ENCODE data around the gene TBC1D14. TPM values are rescaled to one million over a fixed set of nuclear protein-coding genes. Genes with fewer than 3 reads are reported as not detected.

Gene TBC1D14
- total RNA-seq, 1 donor from 2014 or later, result 39.6 TPM

DNA sequence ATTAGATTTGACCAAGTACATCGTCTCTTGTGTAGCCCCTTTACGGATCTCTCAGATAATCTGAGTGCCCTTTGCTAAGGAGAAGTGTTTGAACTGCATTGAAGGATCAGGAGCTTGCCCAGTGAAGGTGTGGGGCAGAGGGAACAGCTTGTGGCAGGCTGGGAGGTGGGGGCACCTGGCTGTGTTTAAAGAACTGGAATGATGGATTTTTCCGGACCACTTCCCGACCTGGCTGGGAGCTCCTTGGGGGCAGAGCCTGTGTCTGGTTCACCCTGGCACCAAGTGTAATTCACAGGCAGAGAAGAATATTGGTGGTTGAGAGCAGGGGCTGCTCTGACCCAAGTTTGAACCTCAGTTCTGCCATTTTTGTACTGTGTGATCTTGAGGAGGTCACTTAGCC, 18.5 kb downstream of the TBC1D14 start:
- intact Hi-C loops (cut with micrococcal nuclease), result no loop called here

DNA sequence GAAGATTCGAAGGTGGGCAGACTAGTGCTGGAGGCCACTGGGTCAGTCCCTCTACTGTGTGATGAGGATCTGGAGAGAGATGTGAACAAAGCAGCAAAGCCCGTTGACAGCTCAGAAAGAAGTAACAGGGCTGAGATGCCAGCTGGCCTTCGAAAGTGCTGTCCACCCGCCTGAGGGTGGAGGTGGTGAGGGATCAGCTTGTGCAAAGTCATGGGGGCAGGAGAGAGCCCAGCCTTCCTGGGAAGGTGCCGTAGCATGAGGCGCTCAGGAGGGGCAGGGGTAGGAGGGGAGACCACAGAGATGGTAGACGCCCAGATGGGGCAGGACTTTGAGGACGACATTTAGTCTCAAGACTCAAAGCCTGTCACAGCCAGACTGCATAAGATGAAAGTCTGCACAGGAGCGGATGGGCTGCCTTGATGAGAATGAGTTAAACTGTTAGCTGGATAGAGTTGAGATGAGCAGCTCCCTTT, 19.7 kb downstream of the TBC1D14 start:
- intact Hi-C loops (cut with micrococcal nuclease), result no loop called here

DNA sequence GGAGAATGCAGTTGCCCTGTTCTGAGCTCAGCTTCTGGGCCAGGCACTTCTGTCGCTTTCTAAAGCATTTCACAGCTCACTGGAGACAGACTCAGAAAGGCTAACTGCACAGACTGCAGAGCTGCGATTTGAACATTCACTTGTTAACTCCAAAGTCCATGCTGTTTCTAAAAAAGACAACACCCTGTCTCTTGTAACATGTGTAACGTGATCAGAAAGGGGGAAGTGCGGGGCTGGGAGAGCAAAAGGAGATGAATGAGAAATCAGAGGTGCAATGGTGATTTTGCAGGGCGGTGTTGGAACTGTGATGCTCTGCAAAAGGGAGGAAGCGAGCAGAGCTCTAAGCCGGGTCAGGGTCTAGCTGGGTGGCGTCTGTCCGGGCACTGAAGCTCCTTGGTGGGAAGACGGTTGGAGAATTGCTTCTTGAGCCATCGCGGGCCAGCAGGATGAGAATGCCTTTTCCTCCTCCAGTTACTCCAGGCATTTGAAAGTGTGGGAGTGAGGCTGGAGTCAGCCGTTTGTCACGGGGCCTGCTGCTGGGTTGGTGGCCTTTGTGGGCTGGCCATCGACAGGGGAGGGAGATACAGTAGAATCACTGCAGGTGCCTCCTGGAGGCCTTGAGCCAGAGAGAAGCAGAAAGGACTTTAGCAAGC, 20.3 kb downstream of the TBC1D14 start:
- intact Hi-C loops (cut with micrococcal nuclease), result no loop called here

DNA sequence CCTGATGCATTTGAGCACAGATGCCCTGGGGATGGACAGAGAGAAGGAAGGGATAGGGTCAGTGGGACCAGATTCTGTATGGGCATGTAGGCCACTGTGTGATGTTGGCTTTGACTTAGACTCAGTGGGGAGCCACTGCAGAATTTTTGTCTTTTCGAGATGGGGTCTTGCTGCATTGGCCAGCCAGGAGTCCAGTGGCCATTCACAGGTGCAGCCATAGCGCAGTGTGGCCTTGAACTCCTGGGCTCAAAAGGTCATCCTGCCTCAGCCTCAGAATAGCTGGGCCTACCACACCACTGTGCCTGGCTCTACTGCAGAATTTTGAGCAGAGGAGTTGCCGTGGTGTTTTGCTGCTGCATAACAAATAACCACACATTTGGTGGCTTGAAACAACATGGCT, 22.8 kb downstream of the TBC1D14 start:
- intact Hi-C loops (cut with micrococcal nuclease), result no loop called here

DNA sequence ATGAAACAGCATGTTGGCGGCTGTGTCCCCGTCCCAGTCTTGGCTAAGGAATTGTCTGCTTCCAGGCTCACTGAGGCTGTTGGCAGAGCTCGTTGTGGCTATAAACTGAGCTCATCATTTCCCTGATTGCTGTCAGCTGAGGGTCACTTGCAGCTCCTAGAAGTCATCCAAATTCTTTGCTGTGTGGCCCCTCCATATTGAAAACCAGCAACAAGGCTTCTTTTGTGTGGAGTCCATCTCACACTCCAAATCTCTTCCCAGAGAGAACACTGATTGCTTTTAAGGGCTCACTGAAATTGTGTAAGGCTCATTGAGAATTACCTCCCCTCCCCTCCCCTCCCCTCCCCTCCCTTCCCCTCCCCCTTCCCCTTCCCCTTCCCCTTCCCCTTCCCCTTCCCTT, 23.3 kb downstream of the TBC1D14 start:
- intact Hi-C loops (cut with micrococcal nuclease), result no loop called here

DNA sequence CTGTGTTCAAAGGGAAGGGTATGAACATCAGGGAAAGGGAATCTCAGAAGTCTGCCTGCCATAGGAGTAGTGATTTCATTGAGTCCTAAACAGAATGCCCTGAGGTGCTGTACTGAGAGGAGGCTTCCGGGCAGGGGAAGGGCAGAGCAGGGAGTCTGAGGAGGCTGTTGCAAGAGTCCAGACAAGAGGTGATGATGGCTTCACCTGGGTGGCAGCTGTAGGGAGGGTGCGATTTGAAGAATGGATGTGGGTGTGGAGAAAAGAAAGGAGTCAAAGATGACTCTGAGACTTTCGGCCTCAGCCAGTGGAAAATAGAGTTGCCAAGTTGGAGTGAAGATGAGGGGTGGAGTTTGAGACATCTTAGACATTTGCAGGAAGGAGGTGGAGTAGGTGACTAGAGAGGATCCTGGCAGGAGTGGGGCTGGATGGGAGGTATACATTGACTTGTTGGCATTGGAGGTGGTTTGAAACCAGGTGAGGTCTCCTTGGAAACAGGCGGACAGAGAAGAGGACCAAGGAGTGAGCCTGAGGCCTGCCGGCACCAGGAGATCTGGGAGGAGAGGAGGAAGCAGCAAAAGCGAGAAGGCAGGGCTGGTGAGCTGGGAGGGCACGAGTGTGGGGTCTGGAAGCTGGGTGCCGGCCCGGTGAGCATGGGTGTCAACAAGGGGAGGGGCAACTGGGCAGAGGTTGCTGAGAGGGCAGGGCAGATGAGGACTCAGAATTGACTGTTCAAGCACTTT, 24.2 kb downstream of the TBC1D14 start:
- intact Hi-C loops (cut with micrococcal nuclease), result no loop called here

DNA sequence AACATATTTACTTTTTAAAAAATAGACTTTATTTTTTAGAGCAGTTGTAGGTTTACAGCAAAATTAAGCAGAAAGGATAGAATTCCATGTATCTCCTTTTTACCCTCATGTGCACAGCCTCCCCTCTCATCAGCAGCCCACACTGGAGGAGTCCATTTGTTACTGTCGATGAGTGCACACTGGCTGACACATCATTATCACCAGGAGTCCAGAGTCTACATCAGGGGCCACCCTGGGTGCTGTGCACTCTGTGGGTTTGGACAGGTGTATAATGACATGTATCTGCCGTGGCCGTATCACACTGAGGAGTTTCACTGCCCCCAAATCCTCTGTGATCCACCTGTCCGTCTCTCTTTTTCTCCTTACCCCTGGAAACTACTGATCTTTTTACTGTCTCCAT, 26.3 kb downstream of the TBC1D14 start:
- intact Hi-C loops (cut with micrococcal nuclease), result no loop called here

DNA sequence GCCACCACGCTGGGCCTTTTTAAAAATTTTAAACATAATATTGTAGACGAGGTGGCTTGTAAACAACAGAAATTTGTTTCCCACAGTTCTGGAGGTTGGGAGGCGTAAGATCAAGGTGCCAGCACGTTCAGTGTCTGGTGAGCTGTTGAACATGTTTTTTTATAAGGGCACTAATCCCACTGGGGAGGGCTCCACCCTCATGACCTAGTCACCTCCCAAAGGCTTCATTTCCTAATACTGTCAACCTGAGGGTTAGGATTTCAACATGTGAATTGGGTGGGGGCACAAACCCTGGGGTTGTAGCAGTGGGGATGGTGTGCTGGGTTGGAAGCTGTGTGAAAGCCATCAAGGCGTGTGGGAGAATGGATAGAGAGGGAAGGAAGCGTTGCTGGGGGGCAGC, 27.6 kb downstream of the TBC1D14 start:
- intact Hi-C loops (cut with micrococcal nuclease), result no loop called here

DNA sequence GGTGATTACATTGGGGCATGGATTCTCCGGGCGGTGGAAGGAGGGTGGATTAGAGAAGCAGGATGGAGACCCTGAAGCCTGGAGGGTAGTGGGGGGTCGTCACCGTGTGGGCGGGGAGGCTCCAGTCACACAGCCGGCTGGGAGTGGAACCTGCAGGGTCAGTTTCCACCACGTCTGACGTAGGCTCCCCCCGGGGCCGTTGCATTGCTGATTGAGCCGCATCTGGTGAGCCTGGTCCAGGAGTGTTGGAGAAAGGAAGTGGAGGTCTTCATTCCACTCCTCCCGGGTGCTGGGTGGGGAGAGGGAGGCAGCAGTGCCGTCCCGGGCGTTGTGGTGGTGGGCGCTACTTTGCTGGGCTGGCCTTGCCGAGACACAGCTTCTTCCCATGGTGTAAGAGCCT, 28.1 kb downstream of the TBC1D14 start:
- intact Hi-C loops (cut with micrococcal nuclease), result no loop called here

DNA sequence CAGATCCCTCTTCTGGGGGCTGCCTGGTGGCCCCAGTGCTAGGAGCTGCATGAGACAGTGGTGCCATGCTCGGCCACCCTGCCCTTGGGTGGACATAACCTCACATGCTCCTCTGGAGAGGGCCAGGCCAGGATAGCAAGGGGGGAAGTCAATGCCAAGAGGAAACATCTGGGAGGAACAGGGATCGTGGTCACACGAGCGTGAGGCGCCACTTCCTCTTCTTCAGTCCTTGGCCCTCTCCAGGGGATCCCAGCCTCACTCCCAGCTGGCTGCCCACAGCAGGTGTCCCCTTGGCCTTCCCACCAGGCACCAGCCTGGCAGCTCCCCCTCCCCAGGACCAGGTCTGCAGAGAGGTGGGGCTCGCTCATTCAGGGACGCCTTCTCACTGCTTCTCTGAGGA, 28.6 kb downstream of the TBC1D14 start:
- intact Hi-C loops (cut with micrococcal nuclease), result no loop called here

DNA sequence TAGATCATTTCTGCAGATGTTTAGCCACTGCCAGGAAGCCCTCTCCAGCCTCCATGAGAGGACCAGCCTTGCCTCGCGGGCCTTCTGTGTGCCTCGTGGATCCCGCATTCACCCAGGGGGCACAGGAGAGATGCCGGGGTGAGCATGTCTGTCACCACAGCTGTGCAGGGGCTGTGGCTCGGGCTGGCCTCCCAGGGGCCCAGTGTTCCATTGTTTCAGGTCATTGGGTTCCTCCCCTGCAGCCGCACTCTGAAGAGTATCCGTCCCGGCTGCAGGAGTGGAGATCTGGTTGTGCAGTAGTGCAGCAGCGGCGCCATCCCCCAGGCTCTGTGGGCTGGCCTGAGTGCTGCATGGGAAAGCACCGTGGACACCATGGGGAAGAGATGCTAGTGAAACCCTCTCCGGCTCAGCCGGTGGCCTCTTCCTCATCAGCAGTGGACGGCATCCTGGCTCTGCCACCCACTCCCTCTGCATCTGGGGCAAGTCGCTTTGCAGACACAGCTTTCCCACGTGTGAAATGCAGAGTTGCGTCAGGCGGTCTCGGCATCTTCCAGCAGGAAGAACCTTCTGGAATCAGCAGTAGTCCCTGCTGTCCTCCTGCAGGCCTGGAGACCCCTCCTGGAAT, 29.1 kb downstream of the TBC1D14 start:
- intact Hi-C loops (cut with micrococcal nuclease), result no loop called here

DNA sequence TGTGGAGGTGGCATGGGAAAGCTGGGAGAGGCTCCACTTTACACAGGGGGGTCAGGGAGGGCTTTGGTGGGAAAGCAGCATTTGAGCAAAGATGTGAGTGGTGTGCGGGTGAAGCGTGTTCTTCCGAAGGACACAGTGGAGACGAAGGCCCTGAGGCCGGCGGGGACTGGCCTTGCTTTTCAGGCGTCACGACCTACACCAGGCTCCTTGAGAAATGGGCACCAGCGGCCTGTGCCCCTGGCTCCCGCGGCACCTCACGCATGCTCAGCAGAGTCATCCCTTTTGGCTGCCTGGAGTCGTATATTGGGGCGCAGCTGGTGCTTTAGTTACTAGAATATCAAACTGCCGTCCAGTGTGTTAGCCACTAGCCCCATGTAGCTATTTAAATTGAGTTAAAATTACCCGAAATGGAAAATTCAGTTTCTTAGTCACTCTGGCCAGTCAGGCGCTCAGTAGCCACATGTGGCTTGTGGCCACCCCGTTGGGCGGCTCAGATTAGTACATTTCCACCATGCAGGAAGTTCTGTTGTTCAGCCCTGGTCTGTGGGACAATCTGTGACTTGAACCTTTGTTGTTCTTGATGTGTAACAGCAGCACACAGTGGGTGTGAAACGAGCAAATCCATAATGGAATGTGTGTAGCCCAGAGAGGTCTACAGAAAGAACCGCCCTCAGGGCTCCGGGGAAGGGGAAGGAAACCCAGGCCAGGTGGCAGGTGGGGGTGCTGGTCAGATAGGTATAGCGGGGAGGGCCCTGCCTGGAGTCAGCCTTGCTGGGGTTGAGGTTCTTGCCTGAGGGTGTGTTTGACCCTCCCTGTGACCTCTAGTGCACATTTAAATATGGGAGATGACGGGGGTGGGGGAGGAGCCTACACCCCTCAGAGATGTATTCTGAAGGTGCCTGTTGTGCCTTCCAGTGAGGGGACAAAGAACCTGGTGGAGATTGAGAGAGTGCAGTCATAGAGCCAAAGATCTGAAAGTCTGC, 30.4 kb downstream of the TBC1D14 start:
- intact Hi-C loops (cut with micrococcal nuclease), result no loop called here

DNA sequence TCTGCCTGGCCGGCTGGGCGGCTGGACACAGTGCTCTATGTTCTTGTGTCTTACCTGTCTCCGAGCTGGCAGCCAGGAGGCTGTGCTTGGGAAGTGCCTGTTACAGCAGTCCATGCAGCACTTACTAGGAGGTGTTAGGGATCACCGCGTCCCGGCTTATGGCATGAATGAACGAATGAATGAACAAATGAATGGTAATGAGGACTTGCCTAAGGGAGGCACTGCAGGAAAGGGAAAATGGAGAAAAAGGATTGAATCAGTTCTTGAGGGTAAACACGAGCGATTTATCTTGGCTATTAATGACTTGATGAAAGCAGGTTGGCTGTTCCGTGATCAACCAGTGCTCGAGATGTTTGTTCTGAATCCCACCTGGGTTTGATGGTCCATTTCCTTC, 31.1 kb downstream of the TBC1D14 start:
- intact Hi-C loops (cut with micrococcal nuclease), result no loop called here

DNA sequence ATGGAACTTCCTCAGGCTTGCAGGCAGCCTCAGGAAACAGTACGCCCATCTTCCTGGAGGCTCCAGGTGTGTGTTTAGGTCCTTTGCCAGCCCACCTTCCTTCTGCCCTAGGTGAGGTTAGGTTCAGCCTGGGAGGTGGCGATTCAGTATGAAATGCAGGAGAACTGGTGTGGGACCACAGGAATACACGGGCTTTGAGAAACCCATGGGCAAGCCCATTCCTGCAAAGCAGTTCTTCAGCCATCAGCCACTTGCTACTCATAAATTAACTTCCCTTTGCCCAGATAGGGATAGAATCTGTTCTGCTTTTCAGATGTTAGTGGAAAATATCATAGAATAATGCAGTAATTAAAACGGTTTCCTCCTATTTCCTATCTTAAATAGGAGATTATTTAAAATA, 32.2 kb downstream of the TBC1D14 start:
- intact Hi-C loops (cut with micrococcal nuclease), result no loop called here

DNA sequence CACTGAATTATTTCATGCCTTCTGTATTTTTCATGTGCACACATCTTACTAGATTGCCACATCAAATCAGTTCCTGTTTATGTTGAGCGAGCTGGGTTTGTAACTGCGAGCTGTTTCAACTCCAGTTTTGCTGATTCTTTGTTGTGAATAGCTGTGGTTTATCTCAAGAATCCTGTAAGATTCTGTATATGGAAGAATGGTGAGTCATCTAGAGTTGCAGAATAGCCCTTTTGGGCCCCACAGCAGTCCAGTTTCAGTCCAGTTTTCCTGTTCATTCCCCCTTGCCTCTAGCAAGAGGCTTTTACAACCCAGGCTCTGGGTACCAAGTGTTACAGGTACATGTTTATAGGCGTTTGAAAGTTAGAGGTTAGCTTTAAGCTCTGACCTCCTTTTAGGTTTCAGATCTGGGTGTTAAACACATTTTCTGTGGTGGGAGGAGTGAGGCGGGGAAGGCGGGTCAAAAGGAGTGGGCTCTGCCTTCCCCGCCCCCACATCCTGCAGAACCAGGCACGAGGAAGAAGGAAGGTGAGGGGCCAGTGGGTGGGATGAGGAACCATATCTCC, 32.7 kb downstream of the TBC1D14 start:
- intact Hi-C loops (cut with micrococcal nuclease), result no loop called here

DNA sequence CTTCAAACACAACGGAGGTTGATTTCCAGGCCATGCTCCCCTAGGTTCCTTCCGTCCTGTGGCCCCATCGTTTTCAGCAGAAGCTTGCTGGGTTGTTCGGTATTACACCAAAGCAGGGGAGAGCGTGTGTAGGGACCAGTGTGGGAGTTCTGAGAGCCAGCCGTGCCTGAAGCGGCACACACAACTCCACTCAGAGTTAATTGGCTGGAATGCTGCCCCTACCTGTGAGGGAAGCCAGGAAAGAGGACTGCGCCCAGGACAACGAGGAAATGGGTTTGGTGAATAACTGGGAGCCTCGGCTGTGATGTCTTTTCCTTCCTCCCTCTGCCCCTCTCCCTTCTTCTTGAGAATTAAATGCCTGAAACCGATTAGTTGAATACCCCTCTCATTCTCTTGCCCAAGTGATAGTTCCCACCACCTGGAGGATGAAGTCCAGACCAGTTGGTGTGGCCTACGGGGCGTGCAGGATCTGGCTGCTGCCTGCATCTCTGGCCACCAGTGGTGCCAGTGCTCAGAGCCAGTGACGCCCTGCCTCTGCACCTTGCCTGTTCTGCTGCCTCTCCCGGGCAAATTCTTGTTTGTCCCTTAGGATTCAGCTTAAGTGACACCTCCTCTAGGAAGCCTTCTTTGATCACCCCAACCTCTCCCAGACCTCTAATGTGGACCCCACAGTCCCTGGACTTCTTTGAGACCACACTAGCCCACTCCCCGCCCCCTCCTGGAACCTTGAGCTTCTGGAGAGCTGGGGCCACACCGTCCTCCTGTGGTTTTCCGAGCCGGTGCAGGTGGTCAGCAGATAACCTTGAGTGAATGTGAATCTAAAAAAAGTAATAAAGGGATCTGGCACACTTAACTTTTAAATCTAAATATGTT, 33.6 kb downstream of the TBC1D14 start:
- intact Hi-C loops (cut with micrococcal nuclease), result no loop called here

DNA sequence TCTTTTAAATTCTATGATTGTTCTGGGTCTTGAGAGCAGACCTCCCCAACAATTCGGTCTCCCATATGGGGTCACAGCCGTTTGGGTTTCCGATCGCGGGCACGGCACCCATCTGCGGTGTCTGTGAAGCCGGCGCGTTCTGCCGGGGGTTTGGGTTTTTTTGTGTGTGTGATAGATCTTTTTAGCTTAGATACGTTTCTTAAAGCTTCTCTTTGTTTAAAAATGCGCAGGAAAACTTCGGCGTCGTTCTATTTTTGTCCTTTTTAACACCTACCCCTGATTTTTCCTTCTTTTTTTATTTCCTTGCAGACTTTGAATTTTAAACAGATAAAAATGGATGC, 34.2 kb downstream of the TBC1D14 start:
- intact Hi-C loops (cut with micrococcal nuclease), result no loop called here

DNA sequence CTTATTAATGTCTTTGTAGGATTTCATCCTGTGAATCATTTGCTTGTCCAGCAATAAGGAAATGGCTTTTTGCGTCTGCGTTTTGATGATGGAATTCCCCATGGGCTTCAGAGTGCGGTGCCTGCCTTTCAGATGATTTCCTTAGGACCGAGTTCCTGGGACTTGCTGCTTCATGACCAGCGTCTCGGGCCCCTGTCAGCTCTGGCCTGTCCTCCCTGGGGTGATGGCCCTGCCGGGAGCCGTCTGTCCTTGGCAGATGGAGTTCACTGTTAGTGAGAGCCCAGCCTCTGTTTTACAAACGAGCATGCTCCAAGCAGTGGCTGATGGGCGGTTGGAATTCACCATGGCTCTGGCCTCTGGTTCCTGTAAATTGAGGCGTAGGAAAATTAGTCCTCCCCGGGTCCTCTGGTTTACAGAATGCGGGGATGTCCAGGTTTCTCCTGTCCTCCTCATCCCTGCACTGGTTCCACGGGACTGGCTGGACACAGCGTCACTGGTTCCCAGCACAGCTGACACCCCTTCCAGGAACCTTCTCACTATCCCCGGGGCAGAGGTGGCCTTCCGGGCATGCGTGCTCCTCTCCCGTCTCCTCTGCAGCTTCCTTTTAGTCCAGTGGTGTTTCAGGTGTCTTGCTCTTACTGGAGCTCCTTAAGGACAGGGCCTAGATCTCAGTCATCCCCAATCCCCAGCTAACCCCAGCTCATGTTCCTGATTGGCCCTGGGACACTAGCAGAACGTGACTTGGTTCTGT, 34.9 kb downstream of the TBC1D14 start:
- intact Hi-C loops (cut with micrococcal nuclease), result no loop called here

DNA sequence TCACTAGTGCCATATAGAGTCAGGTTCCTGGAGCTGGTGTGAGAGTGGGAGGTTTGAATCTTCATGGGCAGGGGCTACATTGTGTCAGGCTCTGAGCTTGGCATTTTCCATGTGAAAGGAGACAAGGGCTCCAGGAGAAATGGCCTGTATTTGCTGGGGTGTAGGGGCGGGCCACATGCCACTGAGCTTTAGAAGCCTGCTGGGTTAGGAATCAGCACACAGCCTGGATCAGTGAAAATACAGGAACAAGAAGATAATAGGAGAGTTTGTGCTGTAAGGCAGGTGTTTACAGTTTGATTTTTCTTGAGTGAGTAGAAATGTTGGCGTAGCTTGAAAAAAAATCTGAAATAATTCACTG, 35.4 kb downstream of the TBC1D14 start:
- intact Hi-C loops (cut with micrococcal nuclease), result no loop called here

DNA sequence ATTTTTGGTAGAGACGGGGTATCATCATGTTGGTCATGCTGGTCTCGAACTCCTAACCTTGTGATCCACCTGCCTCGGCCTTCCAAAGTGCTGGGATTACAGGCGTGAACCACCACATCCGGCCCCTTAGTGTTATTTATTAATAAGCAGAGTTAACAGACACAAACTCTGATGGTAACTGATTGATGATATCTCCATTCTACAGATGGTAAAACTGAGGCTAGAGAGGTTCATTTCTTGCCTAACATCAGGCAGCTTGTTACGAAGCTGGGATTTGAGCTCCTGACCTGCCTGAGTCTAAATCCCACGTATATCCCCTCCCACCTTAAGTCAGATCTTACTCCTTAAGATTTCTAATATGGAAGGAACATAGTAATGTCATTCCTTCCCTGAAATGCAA, 36.9 kb downstream of the TBC1D14 start:
- intact Hi-C loops (cut with micrococcal nuclease), result no loop called here
